GM12891 (cell line): ENCODE results near the gene IL25.

Experiments used
- POLR2A ChIP-seq: IDR thresholded peaks from 2 replicates; pipeline ENCODE4 v1.6.1; 2011; ENCODE audit warnings: low read depth, low read length, control low read depth
- TAF1 ChIP-seq: IDR thresholded peaks from 2 replicates; pipeline ENCODE4 v1.6.1; 2011; ENCODE audit warnings: low read depth, low read length, control low read depth

DNA sequence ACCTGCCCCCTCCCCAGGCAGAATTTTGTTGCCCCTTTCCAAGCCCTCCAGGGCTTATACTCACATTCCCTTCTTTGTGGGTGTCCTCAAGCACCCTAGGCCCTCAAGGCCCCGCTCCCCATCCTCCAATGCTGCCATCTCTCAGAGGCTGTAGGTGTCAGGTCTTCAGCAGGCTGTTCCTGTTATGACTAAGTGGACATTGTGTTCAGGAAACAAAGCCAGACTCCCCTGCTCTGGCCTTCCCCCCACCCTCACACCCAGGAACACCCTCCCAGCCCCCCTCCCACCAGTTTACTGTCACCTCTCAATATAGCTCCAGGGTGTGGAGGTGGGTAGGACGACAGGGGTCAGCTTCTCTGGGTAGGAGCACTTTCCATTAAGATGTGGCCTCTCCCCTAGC is 36.9 kb downstream of the IL25 start:
- no peak for TF ChIP-seq TAF1
- TF ChIP-seq POLR2A: no peak
